SKM-1 treated with dmso at 0.1 percent for 144 hours (cell line): ENCODE results near the gene MYBL2.
"Not testable (repeated sequence)": the region's sequence is repeated elsewhere in the genome, so short reads cannot be mapped to it uniquely, and the experiment has no call there.

Experiments used
- DNase-seq: peaks from one replicate; lab custom pipeline; 2025; ENCODE audit not compliant: unreplicated experiment; lab: John Stamatoyannopoulos, UW

MYBL2 gene

GRCh38 chr20:43666376-43667328, at the start of gene MYBL2:
MYBL2 (plus strand) TSS chr20:43667114; CDS start chr20:43667284, 170 bp downstream.
- peak; percentile 71 for DNase-seq

GRCh38 chr20:43631598-43631997, 35.3 kb upstream of the MYBL2 start:
- no peak for DNase-seq

- no peak for DNase-seq
Measured at GRCh38 chr20:43636429-43636828, 30.5 kb upstream of the MYBL2 start.

- DNase-seq = no peak
Measured at GRCh38 chr20:43642548-43642947, 24.4 kb upstream of the MYBL2 start.

- DNase-seq = no peak
Measured at GRCh38 chr20:43650997-43651525, 15.9 kb upstream of the MYBL2 start.

GRCh38 chr20:43651650-43652184, 15.2 kb upstream of the MYBL2 start:
- not testable (repeated sequence) for DNase-seq

GRCh38 chr20:43653966-43654365, 12.9 kb upstream of the MYBL2 start:
- DNase-seq = no peak

GRCh38 chr20:43655176-43655575, 11.7 kb upstream of the MYBL2 start:
- not testable (repeated sequence) for DNase-seq

GRCh38 chr20:43655937-43656336, 11.0 kb upstream of the MYBL2 start:
- no peak for DNase-seq

- DNase-seq = no peak
Measured at GRCh38 chr20:43658069-43658722, 8.7 kb upstream of the MYBL2 start.

GRCh38 chr20:43658723-43659419, 8.0 kb upstream of the MYBL2 start:
- DNase-seq = no peak

GRCh38 chr20:43662943-43663655, 3.8 kb upstream of the MYBL2 start:
- no peak for DNase-seq

GRCh38 chr20:43665466-43666176, 1.3 kb upstream of the MYBL2 start:
- no peak for DNase-seq

- DNase-seq = peak; percentile 32
Measured at GRCh38 chr20:43667341-43668132, 623 bp downstream of the MYBL2 start.

- no peak for DNase-seq
Measured at GRCh38 chr20:43669332-43669731, 2.4 kb downstream of the MYBL2 start.

GRCh38 chr20:43670423-43670822, 3.5 kb downstream of the MYBL2 start:
- DNase-seq = no peak

GRCh38 chr20:43676368-43676767, 9.5 kb downstream of the MYBL2 start:
- DNase-seq = no peak

- DNase-seq = no peak
Measured at GRCh38 chr20:43680981-43681380, 14.1 kb downstream of the MYBL2 start.

GRCh38 chr20:43681468-43681942, 14.6 kb downstream of the MYBL2 start:
- DNase-seq = no peak
